CD4-positive, alpha-beta T cell treated with Interferon gamma for 1 hour (primary cell): ENCODE results near the gene SPEM2.

Experiments used
- DNase-seq: peaks from one replicate; pipeline ENCODE4 v3.0.0-alpha.2; 2020

SPEM2 gene

GRCh38 chr17:7403977-7404736 lies 21.3 kb upstream of the SPEM2 start, which contains the start of gene TMEM256:
TSS of gene TMEM256 (minus strand) at chr17:7404097. CDS start at chr17:7404084, 13 bp downstream.
- DNase-seq = peak; percentile 97

DNA sequence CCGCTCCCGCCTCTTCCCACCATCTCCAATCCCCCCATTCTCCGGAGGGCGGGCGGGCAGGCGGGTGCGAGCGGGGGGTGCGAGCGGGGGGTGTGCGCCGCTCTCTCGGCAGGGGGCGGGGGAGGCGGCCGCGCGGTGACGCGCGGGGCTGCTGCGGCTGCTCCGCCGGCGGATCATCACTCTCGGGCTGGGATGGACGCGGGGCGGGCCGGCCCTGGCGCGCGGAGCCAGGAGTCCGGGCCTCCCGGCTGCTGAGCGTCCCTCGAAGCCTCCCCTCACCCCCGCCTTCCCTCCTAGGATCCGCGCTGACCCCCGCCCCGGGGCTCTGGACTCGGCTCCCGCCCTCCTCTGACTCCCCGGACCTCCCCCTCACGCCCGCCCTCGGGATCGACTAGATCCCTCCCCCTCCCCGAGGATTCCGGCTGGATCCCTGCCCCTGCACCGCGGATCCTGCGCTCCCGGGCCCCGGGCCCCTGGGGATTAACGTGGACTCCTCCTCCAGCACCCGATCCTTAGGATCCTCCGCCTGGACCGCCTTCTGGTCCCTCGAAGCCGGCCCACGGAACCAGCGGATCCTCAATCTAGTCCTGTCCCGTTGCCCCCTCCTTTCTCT lies 20.6 kb upstream of the SPEM2 start:
- DNase-seq = peak; percentile 72

- no peak for DNase-seq
These were observed 19.8 kb upstream of the SPEM2 start for GRCh38 chr17:7405350-7406234.

GRCh38 chr17:7406235-7406825 lies 19.1 kb upstream of the SPEM2 start:
- DNase-seq = no peak

- no peak for DNase-seq
These were observed 18.3 kb upstream of the SPEM2 start for GRCh38 chr17:7407082-7407481.

GRCh38 chr17:7407485-7408251 lies 17.7 kb upstream of the SPEM2 start, which contains the start of gene NLGN2:
TSS of gene NLGN2 (plus strand) at chr17:7407845. CDS start at chr17:7408256, 411 bp downstream.
- DNase-seq = no peak

- peak; percentile 48 for DNase-seq
These were observed 17.1 kb upstream of the SPEM2 start for GRCh38 chr17:7408252-7408727.

DNA sequence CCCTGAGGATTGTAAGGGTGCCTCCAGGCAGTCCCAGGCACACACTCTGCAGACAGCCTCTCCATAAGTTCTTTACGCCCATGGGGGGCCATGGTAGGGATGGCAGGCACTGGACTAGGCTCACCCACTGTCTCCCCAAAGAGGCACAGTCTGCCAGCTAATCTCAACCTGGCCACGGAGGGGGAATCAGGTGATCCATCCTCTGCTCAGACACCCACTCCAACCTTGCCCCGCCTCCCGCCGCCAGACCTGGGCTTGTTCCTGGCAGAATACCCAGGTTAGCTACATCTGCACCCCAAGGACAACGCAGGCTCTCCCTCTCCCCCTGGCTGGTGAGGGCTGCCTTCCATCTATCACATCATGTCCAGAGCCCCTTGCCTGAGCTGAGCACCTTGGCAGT lies 16.6 kb upstream of the SPEM2 start:
- DNase-seq = no peak

DNA sequence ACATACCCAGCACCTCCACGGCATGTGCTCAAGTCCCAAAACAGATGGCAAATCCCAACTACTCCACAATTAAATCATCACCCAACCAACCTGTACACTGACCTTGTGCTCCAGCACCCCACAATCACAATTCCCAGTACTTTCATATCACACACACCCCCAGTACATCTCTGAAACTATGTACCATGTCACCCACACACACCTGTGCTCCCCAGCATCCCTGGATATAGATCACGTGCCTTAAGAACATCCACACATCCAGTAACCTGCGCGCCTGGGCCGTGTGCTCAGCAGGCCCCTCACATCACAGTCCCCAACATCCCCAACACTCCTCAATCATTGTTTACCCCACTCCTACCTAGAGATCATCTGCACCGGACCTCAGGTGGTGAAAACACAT lies 15.7 kb upstream of the SPEM2 start:
- DNase-seq = no peak

GRCh38 chr17:7410634-7411426 lies 14.6 kb upstream of the SPEM2 start:
- no peak for DNase-seq

DNA sequence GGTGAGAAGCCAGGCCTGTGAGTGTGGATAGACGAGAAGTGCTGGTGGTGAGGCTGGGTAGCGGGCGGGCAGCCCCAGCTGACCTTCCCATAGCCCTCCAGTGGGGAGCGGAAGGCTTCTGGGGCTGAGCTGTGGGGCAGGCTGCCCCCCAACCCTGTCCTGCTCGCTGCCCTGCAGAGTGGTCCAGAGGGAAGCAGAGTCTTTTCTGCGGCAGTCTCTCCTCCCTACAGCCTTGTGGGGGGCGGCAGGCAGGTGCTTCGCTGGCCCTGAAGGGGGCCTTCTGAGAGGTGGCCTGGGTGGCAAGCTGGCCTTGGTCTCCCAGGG lies 14.0 kb upstream of the SPEM2 start:
- DNase-seq = no peak

DNA sequence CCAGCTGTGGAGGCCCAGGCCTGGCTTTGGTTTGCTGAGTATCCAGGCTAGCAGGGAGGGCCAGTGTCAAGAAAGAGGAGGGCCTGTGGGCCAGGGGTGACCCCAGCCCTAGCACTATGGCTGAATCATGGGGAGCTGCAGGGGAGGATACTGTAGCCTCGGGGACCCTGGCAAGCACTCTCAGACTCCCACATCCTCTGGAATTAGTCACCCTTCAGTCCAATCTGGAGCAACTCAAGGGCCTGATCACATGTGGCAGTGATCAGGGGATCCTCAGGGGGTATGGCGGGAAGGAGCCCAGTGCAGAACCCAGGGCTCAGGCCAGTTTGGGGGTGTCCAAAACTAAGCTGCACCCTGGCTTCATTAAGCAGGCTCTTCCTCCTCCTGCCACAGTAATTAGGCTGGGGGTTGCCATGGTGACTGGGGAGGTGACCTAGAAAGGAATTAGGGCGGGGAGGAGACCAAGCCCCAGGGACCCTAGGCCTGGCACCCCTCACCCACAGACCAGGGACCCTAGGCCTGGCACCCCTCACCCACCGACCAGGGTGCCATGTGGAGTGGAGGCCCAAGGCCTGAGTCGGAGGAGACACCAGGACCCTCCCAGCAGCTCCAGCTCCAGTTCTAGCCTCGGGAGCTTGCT lies 11.9 kb upstream of the SPEM2 start:
- no peak for DNase-seq

DNA sequence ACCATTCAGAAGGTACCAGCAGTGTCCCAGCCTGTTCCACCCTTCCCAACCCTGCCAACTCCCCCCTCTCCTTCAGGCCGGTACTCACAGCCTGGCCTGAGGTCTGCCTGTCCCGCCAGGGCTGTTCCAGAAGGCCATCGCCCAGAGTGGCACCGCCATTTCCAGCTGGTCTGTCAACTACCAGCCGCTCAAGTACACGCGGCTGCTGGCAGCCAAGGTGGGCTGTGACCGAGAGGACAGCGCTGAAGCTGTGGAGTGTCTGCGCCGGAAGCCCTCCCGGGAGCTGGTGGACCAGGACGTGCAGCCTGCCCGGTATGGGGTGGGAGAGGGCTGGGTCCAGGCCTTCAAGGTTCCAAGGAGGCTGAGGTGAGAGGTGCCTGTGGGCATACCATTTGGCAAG lies 10.6 kb upstream of the SPEM2 start:
- no peak for DNase-seq

DNA sequence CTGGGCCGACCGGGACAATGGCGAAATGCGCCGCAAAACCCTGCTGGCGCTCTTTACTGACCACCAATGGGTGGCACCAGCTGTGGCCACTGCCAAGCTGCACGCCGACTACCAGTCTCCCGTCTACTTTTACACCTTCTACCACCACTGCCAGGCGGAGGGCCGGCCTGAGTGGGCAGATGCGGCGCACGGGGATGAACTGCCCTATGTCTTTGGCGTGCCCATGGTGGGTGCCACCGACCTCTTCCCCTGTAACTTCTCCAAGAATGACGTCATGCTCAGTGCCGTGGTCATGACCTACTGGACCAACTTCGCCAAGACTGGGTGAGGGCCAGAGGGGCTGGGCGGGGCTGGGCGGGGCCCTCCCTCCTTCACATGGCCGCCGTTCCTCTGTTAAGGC lies 9.6 kb upstream of the SPEM2 start:
- no peak for DNase-seq

- DNase-seq = no peak
These were observed 9.1 kb upstream of the SPEM2 start for GRCh38 chr17:7416323-7416722.

DNA sequence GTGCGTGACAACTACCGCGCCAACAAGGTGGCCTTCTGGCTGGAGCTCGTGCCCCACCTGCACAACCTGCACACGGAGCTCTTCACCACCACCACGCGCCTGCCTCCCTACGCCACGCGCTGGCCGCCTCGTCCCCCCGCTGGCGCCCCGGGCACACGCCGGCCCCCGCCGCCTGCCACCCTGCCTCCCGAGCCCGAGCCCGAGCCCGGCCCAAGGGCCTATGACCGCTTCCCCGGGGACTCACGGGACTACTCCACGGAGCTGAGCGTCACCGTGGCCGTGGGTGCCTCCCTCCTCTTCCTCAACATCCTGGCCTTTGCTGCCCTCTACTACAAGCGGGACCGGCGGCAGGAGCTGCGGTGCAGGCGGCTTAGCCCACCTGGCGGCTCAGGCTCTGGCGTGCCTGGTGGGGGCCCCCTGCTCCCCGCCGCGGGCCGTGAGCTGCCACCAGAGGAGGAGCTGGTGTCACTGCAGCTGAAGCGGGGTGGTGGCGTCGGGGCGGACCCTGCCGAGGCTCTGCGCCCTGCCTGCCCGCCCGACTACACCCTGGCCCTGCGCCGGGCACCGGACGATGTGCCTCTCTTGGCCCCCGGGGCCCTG lies 8.3 kb upstream of the SPEM2 start:
- DNase-seq = no peak

DNA sequence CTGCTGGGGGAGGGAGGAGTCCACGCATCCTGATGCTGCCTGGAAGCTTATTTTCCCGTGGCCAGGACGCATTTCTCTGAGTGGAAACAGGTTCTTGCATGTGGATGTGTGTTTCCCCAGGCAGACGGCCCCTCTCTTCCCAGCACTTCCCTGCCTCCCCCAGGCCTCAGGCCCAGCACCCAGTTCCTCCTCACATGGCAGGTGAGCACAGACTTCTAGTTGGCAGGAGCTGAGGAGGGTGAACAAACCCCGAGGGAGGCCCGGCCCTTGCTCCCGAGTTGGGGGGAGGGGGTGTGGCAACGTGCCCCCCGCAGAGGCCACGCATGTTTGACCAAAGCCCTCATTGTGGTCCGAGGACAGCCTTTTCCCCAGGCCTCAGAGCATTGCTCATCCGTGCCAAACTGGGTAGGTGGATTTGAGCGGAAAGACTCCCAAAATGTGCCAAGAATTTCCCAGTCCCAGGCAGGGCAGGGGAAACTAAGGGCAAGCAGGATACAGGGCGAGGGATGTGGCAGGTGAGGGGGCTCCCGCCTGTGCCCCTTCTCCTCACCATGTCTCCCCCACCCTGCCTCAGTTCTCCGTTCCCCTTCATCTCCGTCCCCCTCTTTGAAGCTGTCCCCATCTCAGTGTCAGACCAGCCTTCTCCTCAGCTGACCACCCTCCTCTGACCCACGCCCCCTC lies 6.8 kb upstream of the SPEM2 start:
- DNase-seq = no peak

- no peak for DNase-seq
These were observed 5.4 kb upstream of the SPEM2 start, which contains the start of gene SPEM1 for GRCh38 chr17:7419819-7420610. TSS of gene SPEM1 (plus strand) at chr17:7420324. CDS start at chr17:7420385, 61 bp downstream.

DNA sequence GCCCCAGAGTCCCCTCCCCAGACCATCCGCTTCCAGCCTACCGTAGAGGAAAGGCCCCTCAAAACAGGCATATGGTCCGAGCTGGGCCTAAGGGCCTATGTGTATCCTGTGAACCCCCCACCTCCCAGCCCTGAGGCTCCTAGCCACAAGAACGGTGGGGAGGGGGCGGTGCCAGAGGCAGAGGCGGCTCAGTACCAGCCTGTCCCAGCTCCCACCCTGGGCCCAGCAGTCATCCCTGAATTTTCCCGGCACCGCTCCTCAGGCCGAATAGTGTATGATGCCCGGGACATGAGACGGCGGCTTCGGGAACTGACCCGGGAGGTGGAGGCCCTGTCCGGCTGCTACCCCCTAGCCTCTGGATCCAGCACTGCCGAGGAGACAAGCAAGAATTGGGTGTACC lies 4.2 kb upstream of the SPEM2 start:
- no peak for DNase-seq
